ENCODE measurements around the gene VEPH1.

The VEPH1 gene

DNA sequence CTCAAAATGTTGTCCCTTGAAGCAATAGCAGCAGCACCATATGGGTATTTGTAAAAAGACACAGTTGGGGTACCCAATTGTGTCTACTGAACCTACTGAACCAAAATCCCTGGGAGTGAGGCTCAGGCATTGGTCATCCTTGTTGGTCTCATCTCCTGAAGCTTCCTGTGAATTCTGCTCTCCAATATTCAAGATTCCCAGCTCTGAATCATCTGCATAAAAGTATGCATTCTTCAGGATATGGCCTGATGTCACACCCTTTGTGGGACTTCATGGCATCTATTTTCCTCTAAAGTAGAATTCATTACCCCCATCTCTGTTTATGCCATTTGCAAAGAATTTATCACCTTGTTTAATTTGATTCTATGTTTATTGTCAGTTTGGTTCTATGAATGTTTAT is 79.9 kb downstream of the VEPH1 start:
- DNase-seq, result no peak

DNA sequence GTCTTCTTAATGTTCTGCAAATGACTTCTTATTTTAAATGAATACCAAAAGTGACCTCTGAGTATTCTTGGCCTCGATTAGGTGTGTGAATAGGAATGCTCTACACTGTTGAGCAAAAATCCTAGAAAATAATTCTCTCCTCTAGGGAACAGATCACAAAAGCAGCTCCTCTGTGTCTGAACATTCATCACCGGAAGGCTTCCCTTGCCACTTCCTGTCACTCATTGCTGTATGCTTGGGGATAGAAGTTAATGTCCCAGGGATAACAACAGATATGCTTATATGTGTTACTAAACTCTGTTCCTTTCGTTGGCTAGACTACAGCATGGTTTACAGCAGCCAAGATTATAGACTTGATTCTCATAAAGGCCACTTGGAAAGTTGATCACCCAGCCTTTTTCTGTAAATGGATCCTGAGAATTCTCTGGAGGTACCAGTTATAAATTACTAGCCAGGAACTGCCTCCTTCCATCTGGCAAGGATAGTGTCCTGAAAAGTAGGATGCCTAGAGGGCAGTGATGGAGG is 82.5 kb downstream of the VEPH1 start:
- no peak for DNase-seq

- no peak for DNase-seq
Observed at GRCh38 chr3:157418104-157418503, 85.1 kb downstream of the VEPH1 start.

DNA sequence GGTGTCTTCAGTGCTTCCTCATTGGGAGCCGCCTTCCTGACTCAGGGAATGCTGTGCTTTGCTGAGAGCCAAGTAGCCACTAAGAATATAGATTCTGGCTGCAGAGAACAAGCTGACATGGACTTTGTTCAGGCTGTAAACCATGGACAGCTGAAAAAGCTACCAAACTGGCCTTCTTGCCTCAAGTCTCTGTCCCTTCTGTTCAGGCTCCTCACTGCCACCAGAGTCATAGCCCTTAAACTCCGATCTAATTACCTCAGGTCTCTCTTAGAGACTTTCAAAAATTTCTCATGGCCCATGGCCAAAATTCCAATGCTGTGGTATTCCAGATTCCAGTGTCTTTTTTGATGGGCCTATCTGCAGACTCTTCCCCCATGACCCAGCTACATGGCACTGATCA is 86.0 kb downstream of the VEPH1 start:
- no peak for DNase-seq

DNA sequence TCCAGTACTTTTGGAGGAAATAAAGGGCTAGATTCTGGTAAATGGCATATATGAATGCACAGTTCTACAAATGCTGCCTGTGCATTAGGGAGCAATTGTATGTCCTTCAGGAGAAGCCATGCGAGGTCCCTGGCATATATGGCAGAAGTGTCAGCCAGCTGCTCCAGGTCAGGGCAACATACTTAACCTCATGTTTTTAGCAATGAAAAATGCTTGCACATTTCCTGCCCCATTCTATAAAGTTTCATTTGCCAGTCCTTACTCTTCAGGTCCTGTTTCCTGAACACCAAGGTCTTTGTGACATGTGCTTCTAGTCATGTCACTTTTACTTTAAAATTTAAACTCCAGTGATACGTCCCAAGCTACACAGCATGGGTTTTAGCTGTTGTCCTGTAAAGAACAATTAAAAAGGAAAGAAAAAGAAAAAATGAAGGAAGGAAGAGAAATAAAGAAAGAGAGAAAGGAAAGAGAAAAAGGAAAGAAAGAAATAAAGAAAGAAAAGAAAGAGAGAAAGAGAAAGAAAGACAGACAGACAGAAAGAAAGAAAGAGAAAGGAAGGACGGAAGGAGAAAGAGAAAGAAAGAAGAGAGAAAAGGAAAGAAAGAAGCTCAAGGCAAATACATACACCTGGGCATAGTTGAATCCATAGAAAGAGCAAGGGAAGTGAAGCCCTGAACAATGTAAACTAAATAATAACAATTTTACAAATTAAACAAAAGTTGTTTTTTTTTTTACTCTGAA is 86.7 kb downstream of the VEPH1 start:
- no peak for DNase-seq

- DNase-seq, result no peak
Observed at GRCh38 chr3:157414861-157415260, 88.4 kb downstream of the VEPH1 start.

GRCh38 chr3:157412323-157412855 is 90.8 kb downstream of the VEPH1 start:
- no peak for DNase-seq

GRCh38 chr3:157410945-157411344 is 92.3 kb downstream of the VEPH1 start:
- DNase-seq, result no peak

- DNase-seq, result no peak
Observed at GRCh38 chr3:157409516-157409915, 93.7 kb downstream of the VEPH1 start.

DNA sequence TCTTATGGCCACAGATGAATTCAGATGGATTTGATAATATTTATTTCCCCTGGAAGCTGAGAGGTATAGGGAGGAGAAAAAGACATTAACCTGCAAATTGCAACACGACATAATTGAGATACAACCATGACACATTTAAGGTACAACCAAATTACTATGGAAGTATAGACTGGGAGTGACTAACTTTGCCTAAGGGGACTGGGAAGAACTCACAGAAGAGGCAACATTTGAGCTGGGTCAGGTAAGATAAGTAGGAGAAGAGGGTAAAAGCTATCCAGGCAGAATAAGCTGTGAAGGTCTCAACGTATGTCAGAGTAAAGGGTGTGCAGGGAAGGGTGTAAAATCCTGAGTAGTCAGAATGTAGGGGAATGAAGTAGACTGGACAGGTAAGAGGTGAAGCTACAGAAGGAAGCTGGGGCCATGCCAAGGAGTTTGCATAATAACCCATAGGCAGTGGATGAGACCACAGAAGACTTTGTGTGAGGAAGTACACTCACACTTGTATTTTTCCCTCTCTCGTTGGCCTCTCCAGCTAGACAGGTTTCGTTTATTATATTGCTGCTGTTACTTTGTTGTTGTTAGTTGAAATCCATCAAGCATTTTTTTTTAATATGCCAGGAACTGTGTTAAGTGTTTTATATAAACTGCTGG is 94.6 kb downstream of the VEPH1 start:
- DNase-seq, result no peak

DNA sequence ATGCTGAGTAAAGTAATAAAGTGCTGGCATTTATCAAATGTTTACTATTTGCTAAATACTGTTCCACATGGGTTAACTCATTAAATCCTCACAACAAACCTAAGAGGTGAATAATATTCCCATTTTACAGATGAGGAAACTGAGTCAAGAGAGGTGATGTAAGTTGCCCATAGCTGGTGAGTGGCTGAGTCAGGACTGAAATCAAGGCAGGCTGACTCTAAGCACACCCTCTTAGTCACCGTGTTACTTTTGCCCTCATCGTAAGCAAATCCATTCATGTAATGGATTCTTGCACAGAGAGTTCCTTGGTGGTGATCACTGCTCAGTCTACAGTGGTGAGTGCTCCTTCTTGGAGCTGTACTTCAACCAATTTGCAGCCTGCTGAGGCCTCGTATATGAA is 95.4 kb downstream of the VEPH1 start:
- DNase-seq, result no peak

- no peak for DNase-seq
Observed at GRCh38 chr3:157406394-157406793, 96.8 kb downstream of the VEPH1 start.

DNA sequence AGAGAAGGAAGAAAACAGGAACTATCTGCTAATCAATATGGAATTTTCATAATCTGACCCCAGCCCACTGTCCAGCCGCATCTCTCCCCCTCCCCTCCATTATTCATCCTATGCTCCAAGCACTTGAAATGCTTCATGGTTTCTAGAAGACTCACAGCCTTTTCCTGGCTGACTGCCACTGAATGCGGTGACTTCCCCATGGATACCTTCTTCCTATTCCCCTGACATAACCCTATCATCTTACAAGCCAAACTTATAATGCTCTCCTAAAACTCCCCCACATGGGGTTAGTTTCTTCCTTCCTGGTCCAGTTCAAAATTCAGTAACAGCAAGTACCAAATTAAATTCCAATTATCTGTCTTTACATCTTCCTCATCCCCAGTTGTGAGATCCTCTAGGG is 97.8 kb downstream of the VEPH1 start:
- no peak for DNase-seq

DNA sequence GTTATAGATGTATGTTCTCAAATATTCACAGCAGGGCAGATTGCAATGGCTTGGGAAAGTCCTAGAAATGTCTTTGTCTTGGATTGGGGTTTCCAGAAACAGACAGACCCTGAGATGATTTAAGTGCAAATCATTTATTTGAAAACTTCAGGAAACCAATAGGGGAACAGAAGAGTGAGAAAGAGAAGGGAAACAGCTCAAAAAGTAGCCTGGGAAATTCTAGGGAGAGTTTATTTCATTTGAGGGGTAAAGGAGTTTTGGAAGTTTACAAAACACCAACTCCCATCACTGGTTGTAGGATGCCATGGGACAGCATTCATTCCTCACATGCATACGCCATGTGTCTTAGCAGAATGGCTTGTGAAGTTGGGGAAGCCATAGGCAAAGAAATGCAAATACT is 98.8 kb downstream of the VEPH1 start:
- no peak for DNase-seq

- DNase-seq, result no peak
Observed at GRCh38 chr3:157398598-157398997, 104.6 kb downstream of the VEPH1 start.

DNA sequence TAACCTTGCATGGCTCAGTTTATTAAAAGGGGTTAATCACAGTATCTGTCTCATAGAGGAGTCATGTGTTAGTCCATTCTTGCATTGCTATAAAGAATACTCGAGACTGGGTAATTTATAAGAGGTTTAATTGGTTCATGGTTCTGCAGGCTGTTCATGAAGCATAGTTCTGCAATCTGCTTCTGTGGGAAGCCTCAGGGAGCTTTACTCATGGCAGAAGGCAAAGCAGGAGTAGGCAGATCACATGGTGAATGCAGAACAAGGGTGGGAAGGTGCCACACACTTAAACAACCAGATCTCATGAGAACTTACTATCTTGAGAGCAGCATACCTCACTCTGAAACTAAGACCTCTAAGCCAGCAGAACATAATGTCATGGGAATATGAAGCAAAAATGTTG is 108.8 kb downstream of the VEPH1 start:
- DNase-seq, result no peak

GRCh38 chr3:157393113-157393512 is 110.1 kb downstream of the VEPH1 start:
- no peak for DNase-seq

- no peak for DNase-seq
Observed at GRCh38 chr3:157392104-157392503, 111.1 kb downstream of the VEPH1 start.

DNA sequence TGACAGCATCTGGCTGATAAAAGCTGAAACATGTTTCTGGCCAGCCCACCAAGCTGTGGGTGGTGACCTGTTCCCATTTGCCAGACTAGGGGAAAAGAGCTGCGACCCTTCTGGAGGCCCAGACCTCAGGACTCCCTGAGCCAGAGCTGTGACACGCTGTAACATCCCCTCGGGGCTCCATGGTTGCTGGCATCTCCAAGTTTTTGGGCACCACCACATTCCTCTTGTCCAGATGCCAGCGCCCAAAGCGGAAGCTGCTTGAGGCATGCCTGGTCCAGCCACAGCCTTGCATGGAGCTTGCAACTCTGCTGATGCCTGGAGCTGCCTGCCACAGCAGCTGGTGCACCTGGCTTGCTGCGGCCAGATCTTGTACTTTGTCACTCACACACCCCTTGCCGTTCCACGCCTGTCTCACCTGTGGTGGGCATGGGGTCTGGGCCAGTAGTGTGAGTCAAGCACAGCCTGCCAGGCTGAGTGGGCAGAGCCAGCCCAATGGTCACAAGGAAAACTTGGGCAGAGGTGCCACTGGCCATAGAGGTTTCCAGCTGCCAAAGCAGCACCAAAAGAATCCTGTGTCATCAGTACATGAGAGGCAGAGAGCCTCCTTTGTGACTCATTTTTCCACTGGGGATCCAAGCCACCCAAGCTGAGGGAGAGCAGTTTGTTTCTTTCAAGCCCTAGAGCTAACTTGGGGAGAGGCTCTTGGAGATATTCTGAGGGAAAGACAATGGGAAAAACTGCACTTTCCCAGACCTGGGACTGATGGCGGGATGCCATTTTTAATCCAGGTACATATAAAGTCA is 112.3 kb downstream of the VEPH1 start:
- no peak for DNase-seq

DNA sequence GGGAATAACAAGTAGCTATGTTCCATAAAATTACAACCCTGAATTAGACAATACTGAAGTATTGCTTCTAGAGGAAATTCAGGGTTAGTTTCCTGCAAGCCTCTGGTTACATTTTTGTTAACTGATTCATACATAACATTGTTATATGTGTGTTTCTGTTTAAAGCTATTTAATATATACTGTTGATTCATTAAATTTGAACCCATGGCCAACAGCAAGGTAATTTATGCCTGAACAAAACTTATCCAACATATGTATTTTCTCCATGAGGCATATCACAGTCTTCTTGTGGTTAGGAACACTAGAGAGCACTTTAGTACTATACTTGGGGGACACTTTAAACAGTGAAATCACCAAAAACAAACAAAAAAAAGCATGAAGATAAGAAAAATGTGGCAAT is 114.2 kb downstream of the VEPH1 start:
- DNase-seq, result no peak

DNA sequence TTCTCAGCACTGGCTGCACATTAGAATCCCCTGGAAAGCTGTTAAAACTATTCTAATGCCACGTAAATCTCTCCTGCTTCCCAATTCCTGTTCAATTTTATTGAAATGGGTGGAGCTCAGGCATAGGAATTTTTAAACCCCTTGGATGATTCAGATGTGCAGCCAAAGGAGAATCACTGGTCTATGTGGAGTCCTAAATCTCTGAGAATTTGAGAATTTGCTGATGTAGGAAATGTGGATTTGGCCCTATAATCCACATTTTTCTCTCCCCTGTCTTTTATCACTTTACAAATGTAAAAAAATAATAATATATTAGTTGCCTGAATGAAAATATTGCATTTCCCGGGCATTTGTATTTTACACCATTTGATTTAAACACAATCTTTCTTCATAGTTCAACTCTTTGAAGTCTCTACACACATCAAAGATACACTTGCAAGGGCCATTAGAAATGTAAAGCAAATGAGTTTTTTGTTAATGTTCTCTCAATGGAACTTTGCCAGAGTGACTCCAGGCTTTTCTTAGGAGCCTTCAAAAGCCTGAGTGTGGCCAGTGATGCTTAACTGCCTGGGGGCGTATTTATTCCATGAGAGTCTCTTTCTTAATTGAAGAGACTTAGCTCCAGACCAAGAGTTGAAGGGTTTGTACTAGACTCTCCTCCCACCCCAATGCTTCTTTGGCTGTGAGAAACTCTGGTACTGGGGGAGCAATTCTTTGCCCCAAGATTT is 115.3 kb downstream of the VEPH1 start:
- no peak for DNase-seq

- DNase-seq, result no peak
Observed at GRCh38 chr3:157384491-157384890, 118.7 kb downstream of the VEPH1 start.

- no peak for DNase-seq
Observed at GRCh38 chr3:157384031-157384430, 119.2 kb downstream of the VEPH1 start.
